HT-29 (cell line): Measurements from ENCODE around the gene SLC26A8. TPM values are rescaled to one million over a fixed set of nuclear protein-coding genes. Genes with fewer than 3 reads are reported as not detected.

Source experiments
- total RNA-seq: library from RNA; depleted of rRNA; stranded (reverse); fragments of >200 nt; shearing (Covaris generic); gene quantifications from 2 replicates; pipeline ENCODE4 v1.2.3, GENCODE V29; 2014; rRNA removed

Gene SLC26A8
- total RNA-seq, 1 experiment from 2014 or later, result not detected

Other genes with a start within 250 kb of the SLC26A8 start
- not detected in 2 replicates for gene CLPSL2, start 248.0 kb downstream of the SLC26A8 start, total RNA-seq
- gene CLPSL1, start 243.6 kb downstream of the SLC26A8 start, total RNA-seq, result not detected in 2 replicates
- gene CLPS, start 227.3 kb downstream of the SLC26A8 start, total RNA-seq, result not detected in 2 replicates
- 0.16 and 0.58 TPM in 2 replicates for gene LHFPL5, start 219.3 kb downstream of the SLC26A8 start, total RNA-seq
- gene SRPK1, start 103.5 kb downstream of the SLC26A8 start, total RNA-seq, result 50.7 and 59.8 TPM in 2 replicates
- 33.6 and 38.0 TPM in 2 replicates for gene MAPK14, start 3.2 kb upstream of the SLC26A8 start, total RNA-seq
- 101 and 103 TPM in 2 replicates for gene MAPK13, start 105.9 kb upstream of the SLC26A8 start, total RNA-seq
- 26.2 and 32.6 TPM in 2 replicates for gene BRPF3, start 172.1 kb upstream of the SLC26A8 start, total RNA-seq
- 0.23 and 0.38 TPM in 2 replicates for gene PNPLA1, start 245.4 kb upstream of the SLC26A8 start, total RNA-seq